GM19395 (cell line): ENCODE measurements around the gene MEGF11.

Experiments used
- ATAC-seq: cut with Tn5 transposase; IDR thresholded peaks from one replicate; pipeline ENCODE4 v1.9.1; 2021; ENCODE audit warnings: mild to moderate bottlenecking, moderate library complexity; ENCODE audit not compliant: unreplicated experiment

MEGF11 gene

GRCh38 chr15:66253418-66254088, at the start of gene MEGF11:
Gene MEGF11, minus strand, starts transcription at chr15:66253750. Its CDS starts 125,347 bp downstream, at chr15:66128403.
- ATAC-seq = no peak

GRCh38 chr15:66302489-66303278, 49.1 kb upstream of the MEGF11 start:
- ATAC-seq = no peak

GRCh38 chr15:66298803-66299251, 45.3 kb upstream of the MEGF11 start:
- no peak for ATAC-seq

GRCh38 chr15:66296186-66296585, 42.6 kb upstream of the MEGF11 start:
- no peak for ATAC-seq

- ATAC-seq = no peak
These were observed 41.3 kb upstream of the MEGF11 start for GRCh38 chr15:66294932-66295235.

- no peak for ATAC-seq
These were observed 40.8 kb upstream of the MEGF11 start for GRCh38 chr15:66294157-66294931.

- peak; percentile 70 for ATAC-seq
These were observed 40.0 kb upstream of the MEGF11 start, which contains the start of gene DIS3L for GRCh38 chr15:66293419-66294156. Gene DIS3L, plus strand, starts transcription at chr15:66293568. Its CDS starts 29 bp downstream, at chr15:66293597.

GRCh38 chr15:66292571-66293418, 39.2 kb upstream of the MEGF11 start:
- no peak for ATAC-seq

GRCh38 chr15:66291816-66292570, 38.4 kb upstream of the MEGF11 start:
- no peak for ATAC-seq

GRCh38 chr15:66290518-66290917, 37.0 kb upstream of the MEGF11 start:
- ATAC-seq = no peak

- ATAC-seq = no peak
These were observed 36.5 kb upstream of the MEGF11 start for GRCh38 chr15:66290007-66290406.

- ATAC-seq = no peak
These were observed 35.1 kb upstream of the MEGF11 start for GRCh38 chr15:66288551-66289185.

- no peak for ATAC-seq
These were observed 34.5 kb upstream of the MEGF11 start for GRCh38 chr15:66288093-66288492.

- no peak for ATAC-seq
These were observed 34.0 kb upstream of the MEGF11 start for GRCh38 chr15:66287461-66288057.

GRCh38 chr15:66285533-66286280, 32.2 kb upstream of the MEGF11 start:
- no peak for ATAC-seq

GRCh38 chr15:66284271-66284670, 30.7 kb upstream of the MEGF11 start:
- ATAC-seq = no peak

- ATAC-seq = no peak
These were observed 25.1 kb upstream of the MEGF11 start for GRCh38 chr15:66278671-66279070.

- no peak for ATAC-seq
These were observed 24.5 kb upstream of the MEGF11 start for GRCh38 chr15:66278056-66278455.
